HG02763 (cell line): ENCODE measurements around the gene UBAC2.
"Not testable (repeated sequence)": the region's sequence is repeated elsewhere in the genome, so short reads cannot be mapped to it uniquely, and the experiment has no call there.

Experiments used
- ATAC-seq: cut with Tn5 transposase; IDR thresholded peaks from one replicate; pipeline ENCODE4 v1.9.1; 2021; ENCODE audit warnings: mild to moderate bottlenecking, moderate library complexity; ENCODE audit not compliant: unreplicated experiment

UBAC2 gene

DNA sequence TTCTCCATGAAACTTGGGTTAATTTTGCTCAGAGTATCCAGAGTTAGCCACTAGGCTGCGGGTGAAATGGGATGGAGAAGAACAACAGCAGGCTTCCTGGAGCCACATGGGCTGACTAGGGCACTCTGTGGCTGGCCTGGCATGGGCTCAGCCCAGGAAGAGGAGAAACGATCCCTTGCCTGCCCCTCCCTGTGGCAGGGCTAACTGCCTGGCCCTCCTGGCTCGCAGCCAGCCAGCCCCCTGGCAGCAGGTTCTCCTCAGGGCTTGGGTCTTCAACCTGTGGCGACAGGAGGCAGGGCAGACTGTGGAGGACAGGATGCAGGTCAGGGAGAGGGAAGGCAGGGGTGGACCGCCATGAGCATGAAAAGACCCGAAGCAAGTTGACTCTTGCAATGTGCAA lies 185.3 kb downstream of the UBAC2 start:
- no peak for ATAC-seq

- no peak for ATAC-seq
Observed at GRCh38 chr13:99386495-99386894, 185.8 kb downstream of the UBAC2 start.

GRCh38 chr13:99386911-99387788 lies 186.5 kb downstream of the UBAC2 start:
- ATAC-seq = no peak

GRCh38 chr13:99388334-99388923 lies 187.8 kb downstream of the UBAC2 start:
- no peak for ATAC-seq

- ATAC-seq = not testable (repeated sequence)
Observed at GRCh38 chr13:99389094-99389493, 188.4 kb downstream of the UBAC2 start.

DNA sequence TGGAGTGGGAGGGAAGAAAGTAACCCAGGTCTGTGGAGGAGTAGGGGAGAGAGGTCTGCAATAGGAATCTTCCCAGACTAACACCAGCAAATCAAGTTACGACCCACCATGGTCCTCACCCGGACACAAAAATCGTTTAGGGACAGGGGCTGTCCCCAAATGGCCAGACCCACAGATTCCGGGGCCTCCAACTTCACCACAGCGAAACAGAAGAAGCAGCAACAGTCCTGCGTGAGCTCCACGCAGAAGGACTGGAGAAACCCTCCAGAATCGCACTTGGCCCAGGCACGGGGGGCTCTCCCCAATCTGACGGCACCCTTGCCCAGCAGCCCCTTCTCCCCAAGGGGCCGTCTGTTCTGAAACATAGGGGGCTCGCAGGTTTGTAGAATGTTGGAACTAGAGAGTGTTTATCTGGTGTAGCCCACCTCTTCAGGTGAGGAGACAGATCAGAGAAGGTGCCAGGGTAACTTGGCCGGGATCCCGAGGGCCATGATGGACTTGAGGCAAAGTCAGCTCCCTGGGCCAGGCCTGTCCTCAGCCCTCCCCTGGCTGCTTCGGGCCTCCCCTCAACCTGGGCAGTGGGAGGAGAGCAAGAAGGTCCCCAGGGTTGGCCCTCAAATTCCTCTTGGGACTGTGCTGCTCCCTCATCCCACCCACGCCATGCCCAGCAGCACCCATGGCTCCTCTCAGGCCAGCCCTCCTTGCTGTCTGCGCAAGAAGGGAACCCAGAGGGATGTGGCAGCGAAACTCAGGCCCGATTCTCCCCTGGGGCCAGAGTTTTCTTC lies 189.1 kb downstream of the UBAC2 start:
- ATAC-seq = no peak

DNA sequence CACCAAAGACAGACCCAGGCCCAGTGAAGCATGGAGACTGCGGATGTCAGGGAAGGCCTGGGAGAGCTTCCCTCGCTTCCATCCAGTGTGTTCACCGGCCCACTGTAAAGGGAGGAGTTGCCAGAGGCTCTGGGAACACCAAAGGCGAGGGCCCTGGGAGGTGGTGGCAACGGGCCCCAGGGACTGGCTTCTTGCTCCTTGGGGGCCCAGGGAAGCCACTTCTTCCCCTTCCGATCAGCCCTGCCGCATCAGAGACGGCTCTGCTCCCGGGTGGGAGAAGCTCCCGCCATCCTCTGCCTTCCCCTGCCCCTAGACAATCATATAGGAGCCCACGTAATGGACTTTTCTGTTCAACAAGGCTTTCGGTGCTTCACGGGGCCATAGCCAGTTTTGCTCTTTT lies 189.9 kb downstream of the UBAC2 start:
- no peak for ATAC-seq

DNA sequence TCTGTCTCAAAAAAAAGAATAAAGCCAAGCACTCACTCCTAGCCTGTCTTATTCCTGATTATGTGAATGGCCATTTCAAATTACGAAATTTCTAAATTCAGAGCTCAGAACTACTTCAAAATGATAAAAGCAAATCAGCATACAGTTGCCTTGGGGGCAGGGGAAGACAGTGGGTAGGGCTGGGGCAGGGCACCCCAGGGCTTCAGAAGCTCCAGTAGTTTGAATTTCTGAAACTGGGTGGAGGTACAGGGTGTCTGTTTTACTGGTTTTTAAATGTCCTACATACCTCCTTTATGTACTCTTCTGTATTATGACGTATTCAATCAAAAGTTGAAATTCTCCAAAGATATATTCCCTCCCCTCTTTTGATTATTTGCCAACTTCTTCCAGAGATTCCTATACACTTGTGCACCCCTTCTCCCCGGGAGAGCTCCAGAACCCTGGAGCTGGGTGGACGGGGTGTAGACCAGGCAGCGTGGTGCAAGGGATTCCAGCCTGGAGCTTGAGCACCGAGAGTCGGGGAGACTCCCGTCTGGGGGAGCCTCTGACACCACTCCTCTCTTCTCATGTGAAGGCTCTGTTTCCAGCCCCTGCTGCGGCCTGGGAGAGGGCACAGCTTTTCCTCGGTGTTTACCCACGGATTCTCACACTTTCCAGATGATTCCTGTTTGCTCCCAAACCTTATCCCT lies 191.3 kb downstream of the UBAC2 start:
- no peak for ATAC-seq

- ATAC-seq = no peak
Observed at GRCh38 chr13:99392470-99393135, 191.9 kb downstream of the UBAC2 start.

DNA sequence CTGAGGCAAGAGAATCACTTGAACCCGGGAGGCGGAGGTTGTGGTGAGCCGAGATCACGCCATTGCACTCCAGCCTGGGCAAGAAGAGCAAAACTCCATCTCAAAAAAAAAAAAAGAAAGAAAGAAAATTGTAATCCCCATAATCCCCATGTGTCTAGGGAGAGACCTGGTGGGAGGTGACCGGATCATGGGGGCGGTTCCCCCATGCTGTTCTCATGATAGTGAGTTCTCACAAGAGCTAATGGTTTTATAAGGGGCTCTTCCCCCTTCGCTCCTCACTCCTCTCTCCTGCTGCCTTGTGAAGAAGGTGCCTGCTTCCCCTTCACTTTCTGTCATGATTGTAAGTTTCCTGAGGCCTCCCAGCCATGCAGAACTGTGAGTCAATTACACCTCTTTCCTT lies 192.7 kb downstream of the UBAC2 start:
- ATAC-seq = not testable (repeated sequence)

- no peak for ATAC-seq
Observed at GRCh38 chr13:99393791-99394735, 193.4 kb downstream of the UBAC2 start.

DNA sequence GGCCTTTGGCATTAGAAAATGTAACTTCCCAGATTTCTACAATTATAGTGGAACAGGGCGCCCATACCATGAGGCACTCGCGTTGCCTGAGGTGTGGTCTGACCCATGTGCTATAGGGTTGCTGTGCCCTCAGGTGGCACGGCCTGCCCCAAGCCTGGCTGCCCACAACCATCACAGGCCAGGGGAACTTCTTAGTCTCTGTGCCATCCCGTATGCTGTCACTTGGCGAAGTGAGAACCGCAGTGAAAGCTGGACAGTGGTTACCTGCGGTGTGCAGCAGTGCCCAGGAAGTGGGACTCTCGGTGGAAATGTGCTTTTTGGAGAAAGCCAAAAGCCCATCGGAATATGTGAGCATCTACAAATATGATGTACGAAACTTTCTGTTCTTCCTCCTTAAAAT lies 194.8 kb downstream of the UBAC2 start:
- ATAC-seq = no peak

DNA sequence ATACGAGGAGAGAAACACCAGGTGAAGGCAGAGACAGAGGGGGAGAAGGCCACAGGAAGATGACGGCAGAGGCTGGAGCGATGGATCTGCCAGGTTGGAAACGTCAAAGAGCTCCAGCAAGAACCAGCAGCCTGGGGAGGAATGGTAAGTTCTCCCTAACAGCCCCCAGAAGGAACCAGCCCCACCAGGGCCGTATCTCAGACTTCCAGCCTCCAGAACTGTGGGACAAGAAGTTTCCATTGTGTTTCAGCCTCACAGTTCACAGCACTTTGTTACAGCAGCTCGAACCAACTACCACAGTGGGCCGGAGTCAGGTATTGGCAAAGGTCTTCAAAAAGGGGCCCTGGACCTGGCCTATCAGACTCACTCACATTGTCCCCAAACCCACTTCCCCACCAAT lies 195.8 kb downstream of the UBAC2 start:
- ATAC-seq = no peak

GRCh38 chr13:99398071-99398470 lies 197.4 kb downstream of the UBAC2 start:
- ATAC-seq = no peak

DNA sequence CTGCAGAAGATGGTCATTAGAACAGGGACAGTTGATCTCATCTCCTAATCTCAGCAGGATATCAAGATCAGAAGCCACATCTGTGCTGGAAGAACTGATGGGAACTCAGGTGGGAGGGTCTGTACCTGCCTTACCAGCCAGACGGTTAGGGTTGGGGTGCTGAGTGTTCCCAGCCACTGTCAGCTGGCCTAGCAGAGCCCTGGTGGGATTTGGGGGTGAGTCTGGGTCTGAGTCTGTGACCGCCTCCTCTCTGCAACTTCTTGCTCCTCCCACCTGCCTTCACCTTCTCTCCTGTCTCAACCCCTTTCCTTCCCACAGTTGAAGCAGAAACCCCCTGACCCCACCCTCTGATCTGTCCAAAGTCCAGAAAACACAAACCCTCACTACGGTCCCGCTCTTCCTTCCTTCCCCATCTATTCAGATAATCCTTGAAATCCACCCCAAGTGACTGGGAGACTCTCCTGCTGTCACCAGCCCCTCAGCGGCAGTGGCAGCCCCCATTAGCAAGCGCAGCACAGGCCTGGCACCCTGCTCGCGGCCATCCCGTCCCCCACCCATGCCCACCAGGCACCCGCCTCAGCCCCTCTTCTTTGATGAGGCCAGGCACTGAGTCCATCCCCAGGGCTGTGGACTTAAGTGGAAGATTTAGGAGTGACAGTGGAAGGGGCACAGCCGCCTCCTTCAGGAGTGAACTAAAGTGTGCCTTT lies 198.4 kb downstream of the UBAC2 start:
- no peak for ATAC-seq

DNA sequence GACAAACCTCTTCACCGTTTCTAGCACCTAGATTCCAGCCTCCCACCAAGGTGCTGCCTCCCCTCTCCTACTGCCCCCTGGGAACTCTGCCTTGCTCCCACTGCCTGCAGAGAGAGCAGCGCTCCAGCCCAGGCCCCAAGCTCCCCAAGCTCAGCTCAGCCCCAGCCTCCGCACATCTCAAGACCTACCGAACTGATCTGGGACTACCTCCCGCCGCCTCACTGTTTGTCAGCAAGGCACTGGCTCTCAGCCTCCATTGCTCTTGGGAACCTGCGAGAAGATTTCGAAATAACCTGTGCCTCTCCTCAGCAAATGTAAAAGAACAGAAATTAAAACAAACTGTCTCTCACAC lies 198.9 kb downstream of the UBAC2 start:
- ATAC-seq = no peak

- ATAC-seq = no peak
Observed at GRCh38 chr13:99403458-99403971, 202.9 kb downstream of the UBAC2 start.

GRCh38 chr13:99404005-99404755 lies 203.5 kb downstream of the UBAC2 start:
- no peak for ATAC-seq
